T-cell (primary cell): ENCODE measurements around the gene AP2S1. TPM values are rescaled to one million over a fixed set of nuclear protein-coding genes. Genes with fewer than 3 reads are reported as not detected.
"Not testable (repeated sequence)": the region's sequence is repeated elsewhere in the genome, so short reads cannot be mapped to it uniquely, and the experiment has no call there.

Experiments used
- ATAC-seq, 4 experiments: fragments of 200-7000 bp in 3 of 4; fragments of 150-1000 bp in 1 of 4; cut with Tn5 transposase; replicated peaks in 1 of 4; 1 replicate in 3 of 4; 2 replicates in 1 of 4; pipeline ENCODE4 v1.10.0; 2021; ENCODE audit warnings: moderate library complexity in 3 of 4, mild to moderate bottlenecking in 2 of 4, moderate number of reproducible peaks in 1 of 4
- CTCF ChIA-PET, 2 donors: fragments of 300-600 bp; sonication (Branson Sonifier 250); formaldehyde crosslinking; loops; one replicate each; lab custom pipeline; 2022; ENCODE audit warnings: antibody characterized with exemption in 2 of 2; lab: Charles Lee
- POLR2A ChIA-PET, 2 donors: fragments of 300-600 bp; sonication (Branson Sonifier 250); formaldehyde crosslinking; loops; one replicate each; lab custom pipeline; 2022; ENCODE audit warnings: antibody characterized with exemption in 2 of 2; lab: Charles Lee
- DNase-seq, 35 experiments: peaks; one replicate each; pipeline versions ENCODE4 v3.0.0 to v3.0.0-alpha.2; 2013 to 2023
- H3K27ac ChIP-seq: one replicate; pipeline ENCODE4 v1.5.1; 2013; ENCODE audit warnings: low read length
- H3K27me3 ChIP-seq, 2 experiments: replicated peaks in 1 of 2; 1 replicate in 1 of 2; 2 replicates in 1 of 2; pipeline versions ENCODE4 v1.6.1 to v1.7.0; 2013; ENCODE audit warnings: low read length in 1 of 2, mixed read lengths in 1 of 2; ENCODE audit not compliant: control insufficient read depth in 2 of 2, insufficient read depth in 2 of 2; ENCODE audit errors: extremely low read depth in 1 of 2
- H3K36me3 ChIP-seq, 2 donors: 1 replicate in 1 of 2; 2 replicates in 1 of 2; pipeline versions ENCODE4 v1.6.1 to v1.7.0; 2013; ENCODE audit warnings: low read length in 1 of 2; ENCODE audit not compliant: control insufficient read depth in 2 of 2, insufficient read depth in 1 of 2; ENCODE audit errors: extremely low read depth in 1 of 2
- H3K4me1 ChIP-seq, 2 experiments: 1 replicate in 1 of 2; 2 replicates in 1 of 2; pipeline versions ENCODE4 v1.6.1 to v1.7.0; 2013; ENCODE audit warnings: low read length in 2 of 2, mixed read lengths in 1 of 2; ENCODE audit not compliant: insufficient read depth in 2 of 2, control insufficient read depth in 1 of 2; ENCODE audit errors: extremely low read depth in 1 of 2
- H3K4me3 ChIP-seq, 2 donors: 1 replicate in 1 of 2; 2 replicates in 1 of 2; pipeline versions ENCODE4 v1.5.1 to v1.7.0; 2013; ENCODE audit warnings: mild to moderate bottlenecking in 2 of 2, low read length in 1 of 2, moderate library complexity in 1 of 2; ENCODE audit not compliant: control insufficient read depth in 1 of 2; ENCODE audit errors: extremely low read depth in 1 of 2
- H3K9me3 ChIP-seq: 2 replicates; pipeline ENCODE4 v1.7.0; 2013
- H3K27ac Mint-ChIP-seq, 2 donors: one replicate each; pipeline ENCODE4 v1.8.0; 2020 to 2021; ENCODE audit warnings: mild to moderate bottlenecking in 2 of 2, mixed read lengths in 2 of 2
- H3K27me3 Mint-ChIP-seq, 2 donors: one replicate each; pipeline ENCODE4 v1.8.0; 2021 to 2022; ENCODE audit warnings: mixed read lengths in 2 of 2
- H3K36me3 Mint-ChIP-seq: one replicate; pipeline ENCODE4 v1.8.0; 2021; ENCODE audit warnings: mixed read lengths
- H3K4me1 Mint-ChIP-seq, 3 donors: one replicate each; pipeline ENCODE4 v1.8.0; 2020 to 2022; ENCODE audit warnings: mixed read lengths in 3 of 3, mild to moderate bottlenecking in 1 of 3
- H3K4me3 Mint-ChIP-seq, 3 donors: one replicate each; pipeline ENCODE4 v1.8.0; 2020 to 2022; ENCODE audit warnings: mild to moderate bottlenecking in 3 of 3, mixed read lengths in 3 of 3, moderate library complexity in 3 of 3
- H3K9me3 Mint-ChIP-seq, 3 donors: one replicate each; pipeline ENCODE4 v1.8.0; 2020 to 2022; ENCODE audit warnings: mixed read lengths in 3 of 3
- WGBS: methylation state at CpG from one replicate; pipeline ENCODE4 v1.1.5; 2013; ENCODE audit warnings: missing lambda C conversion rate; ENCODE audit not compliant: insufficient coverage; 5-methylcytosine and 5-hydroxymethylcytosine counted together
- total RNA-seq, 35 experiments: library from RNA in 6 of 35; stranded (reverse) in 6 of 35; fragments of 120-200 nt in 1 of 35; gene quantifications; one replicate each; pipeline versions ENCODE4 v1.2.1 to v1.2.4 and lab custom pipeline; 2013 to 2026

The AP2S1 gene
- total RNA-seq, 5 donors from 2014 or later (not counting 1 experiment from before 2014, with no cell fraction given): 36.6 to 51.5 (median 49.1) TPM

DNA sequence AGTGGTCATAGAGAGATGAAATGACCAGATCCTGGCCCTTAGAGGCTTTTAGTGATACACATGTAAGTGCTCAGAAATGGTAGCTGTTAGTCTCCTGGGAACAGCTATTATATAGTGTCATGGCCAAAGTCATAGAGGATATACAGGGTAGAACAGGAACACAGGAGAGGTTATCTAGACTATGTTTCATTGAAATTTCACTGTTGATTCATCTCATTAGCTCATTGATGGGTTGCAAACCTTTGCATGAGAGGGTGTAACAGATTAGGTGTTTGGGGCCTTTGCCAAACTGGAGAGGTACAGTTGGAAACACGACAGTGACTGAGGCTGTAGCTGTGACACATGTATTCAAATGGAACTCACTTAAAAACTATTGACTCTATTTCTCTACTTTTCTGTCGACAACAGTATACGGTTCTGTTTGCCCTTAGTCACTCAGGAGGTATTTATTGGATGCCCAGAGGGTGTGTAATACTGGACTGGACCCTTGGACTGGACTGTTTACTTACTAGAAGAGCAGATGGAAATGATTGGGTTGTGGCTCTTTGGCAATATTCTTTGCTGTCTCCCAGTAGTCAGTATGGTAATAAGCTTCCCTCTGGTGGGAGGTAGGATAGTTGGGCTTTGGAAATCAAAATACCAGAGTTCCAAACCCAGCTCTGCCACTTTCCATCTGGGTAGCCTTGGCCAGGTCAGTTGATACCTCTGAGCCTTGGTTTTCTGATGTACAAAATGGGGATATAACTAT, 40.0 kb upstream of the AP2S1 start:
- ATAC-seq: no peak
- no peak for DNase-seq

DNA sequence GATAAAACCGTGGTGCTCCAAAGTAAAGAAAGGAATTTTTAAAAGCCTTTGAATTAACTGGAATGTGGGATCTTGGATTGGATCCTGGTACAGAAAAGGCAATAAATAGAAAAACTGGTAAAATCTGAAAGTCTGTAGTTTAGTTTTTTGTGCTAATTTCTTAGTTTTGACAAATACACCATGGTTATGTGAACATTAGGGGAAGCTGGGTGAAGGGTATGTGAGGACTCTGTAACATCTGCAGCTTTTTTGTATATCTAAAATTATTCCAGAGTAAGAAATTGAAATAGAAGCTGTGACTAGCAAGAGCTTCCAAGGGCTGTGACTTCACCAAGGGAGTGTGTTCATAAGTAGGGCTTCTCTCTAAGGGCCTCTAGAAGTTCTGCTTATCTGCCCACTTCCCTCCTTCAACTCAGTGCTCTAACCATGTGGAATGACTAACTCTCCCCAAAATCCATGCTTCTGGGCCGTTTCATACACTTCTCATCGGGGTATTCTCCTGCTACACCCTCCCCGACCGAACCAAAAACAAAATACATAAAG, 36.7 kb upstream of the AP2S1 start:
- WGBS: 98% methylated on average over 4 of the region's 5 CpGs
- ChIA-PET CTCF (no interaction called here), POLR2A (no interaction called here)
- Histone ChIP-seq H3K27me3 (no peaks in the 10 kb centered on the region), H3K4me3 (no peak overlapping the region), H3K4me1 (no peaks in the 10 kb centered on the region), H3K36me3 (no peaks in the 10 kb centered on the region), H3K27ac (no peak overlapping the region), H3K9me3 (no peaks in the 10 kb centered on the region)
- Mint-ChIP-seq H3K4me1 (peaks cover 38 to 54% (median 49%) of the 10 kb centered on the region in 3 donors), H3K36me3 (peaks cover 13% of the 10 kb centered on the region), H3K27me3 (no peaks in the 10 kb centered on the region), H3K9me3 (no peaks in the 10 kb centered on the region), H3K4me3 (no peak overlapping the region), H3K27ac (no peak overlapping the region)
- no peak for ATAC-seq
- no peak for DNase-seq

More for the DNA sequence above, 40.0 kb upstream of the AP2S1 start:
- ChIA-PET CTCF (interaction anchor here in 1 of 2 donors (0.6 kb wide), 1 partner anchor 134 kb away, joined by 7 read pairs; no protein-coding TSS in a partner anchor), POLR2A (interaction anchor here in 1 of 2 donors (0.5 kb wide), 1 partner anchor 51 kb away, joined by 9 read pairs; no protein-coding TSS in a partner anchor)
- Mint-ChIP-seq H3K4me1 (peaks cover 50 to 64% (median 60%) of the 10 kb centered on the region in 3 donors), H3K27me3 (no peaks in the 10 kb centered on the region), H3K4me3 (no peak overlapping the region), H3K9me3 (no peaks in the 10 kb centered on the region), H3K36me3 (peaks cover 18% of the 10 kb centered on the region), H3K27ac (no peak overlapping the region)
- H3K4me3 ChIP-seq: no peak overlapping the region
- H3K27ac ChIP-seq: no peak overlapping the region
- no peaks in the 10 kb centered on the region for H3K4me1 ChIP-seq
- H3K36me3 ChIP-seq: no peaks in the 10 kb centered on the region
- no peaks in the 10 kb centered on the region for H3K27me3 ChIP-seq
- no peaks in the 10 kb centered on the region for H3K9me3 ChIP-seq
- WGBS: no CpG with 5 or more reads among the region's 3 CpGs

DNA sequence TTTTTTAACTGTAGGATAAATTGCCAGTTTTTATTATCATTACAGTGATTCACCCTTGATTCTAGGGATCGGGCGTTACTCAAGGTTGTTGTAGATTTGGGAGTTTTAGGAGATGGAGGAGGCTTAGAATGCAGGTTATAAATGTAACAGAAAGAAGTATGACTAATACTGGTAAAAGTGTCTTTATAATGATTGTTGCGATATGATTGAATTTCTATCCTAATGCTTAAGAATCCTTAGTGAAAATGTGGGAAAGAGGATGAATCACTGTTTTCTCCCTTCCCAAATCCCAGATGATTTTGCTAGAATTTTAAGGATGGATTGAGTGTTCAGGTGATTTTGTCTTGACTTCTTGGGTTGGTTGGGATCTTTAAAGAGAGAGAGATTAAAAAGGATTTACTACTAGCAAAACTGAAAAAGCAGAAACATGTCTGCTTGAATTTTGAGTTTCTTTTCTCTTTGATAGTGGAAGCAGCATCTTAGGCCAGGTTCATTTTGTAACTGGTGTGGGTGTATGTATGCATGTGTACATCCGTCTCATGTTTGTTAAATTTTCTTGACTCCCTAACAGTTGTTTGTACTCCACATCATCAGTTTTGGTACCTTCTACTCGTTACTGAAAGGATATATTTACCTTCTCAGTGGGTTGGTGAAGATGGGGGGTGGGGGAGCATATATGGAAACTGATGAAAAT, 36.0 kb upstream of the AP2S1 start:
- no peak overlapping the region for H3K27ac Mint-ChIP-seq
- no peaks in the 10 kb centered on the region for H3K27me3 Mint-ChIP-seq
- Histone ChIP-seq H3K27me3 (no peaks in the 10 kb centered on the region), H3K27ac (no peak overlapping the region), H3K36me3 (no peaks in the 10 kb centered on the region), H3K9me3 (no peaks in the 10 kb centered on the region), H3K4me3 (no peak overlapping the region), H3K4me1 (no peaks in the 10 kb centered on the region)
- 69% methylated on average over 2 of the region's 5 CpGs for WGBS
- peaks cover 13% of the 10 kb centered on the region for H3K36me3 Mint-ChIP-seq
- H3K4me3 Mint-ChIP-seq: no peak overlapping the region
- no peak for ATAC-seq
- CTCF ChIA-PET: interaction anchor here in 1 of 2 donors (0.5 to 0.6 kb wide), 2 partner anchors 8 to 70 kb away, joined by 3 to 4 read pairs; no protein-coding TSS in a partner anchor
- DNase-seq: no peak
- POLR2A ChIA-PET: no interaction called here
- H3K4me1 Mint-ChIP-seq: peaks cover 35 to 56% (median 49%) of the 10 kb centered on the region in 3 donors
- no peaks in the 10 kb centered on the region for H3K9me3 Mint-ChIP-seq

DNA sequence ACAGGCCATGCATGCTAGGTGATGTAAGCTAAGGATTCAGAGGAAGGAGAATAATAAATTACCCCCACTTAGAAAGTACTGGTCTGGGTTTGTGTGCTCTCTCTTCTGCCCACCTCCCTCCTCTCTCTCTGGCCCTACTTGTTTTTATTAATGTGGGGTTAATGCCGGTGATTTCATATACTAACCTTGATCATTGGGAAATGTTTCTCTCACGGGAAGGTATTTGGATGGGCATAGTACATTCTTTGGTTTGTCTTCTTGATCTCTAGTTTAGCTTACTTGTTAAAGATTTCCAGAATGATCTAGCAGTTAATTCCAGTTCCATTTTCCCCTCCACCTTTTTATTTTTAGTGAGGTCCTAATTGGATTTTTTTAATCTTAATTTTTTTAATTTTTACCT, 34.8 kb upstream of the AP2S1 start:
- H3K9me3 Mint-ChIP-seq: no peaks in the 10 kb centered on the region
- WGBS: no CpG with 5 or more reads among the region's 2 CpGs
- Histone ChIP-seq H3K27me3 (no peaks in the 10 kb centered on the region), H3K4me3 (no peak overlapping the region), H3K4me1 (no peaks in the 10 kb centered on the region), H3K27ac (no peak overlapping the region), H3K9me3 (no peaks in the 10 kb centered on the region), H3K36me3 (no peaks in the 10 kb centered on the region)
- peaks cover 13% of the 10 kb centered on the region for H3K36me3 Mint-ChIP-seq
- no peak for ATAC-seq
- H3K4me1 Mint-ChIP-seq: peaks cover 27 to 51% (median 41%) of the 10 kb centered on the region in 3 donors
- no peak for DNase-seq
- H3K27ac Mint-ChIP-seq: no peak overlapping the region
- POLR2A ChIA-PET: no interaction called here
- no peak overlapping the region for H3K4me3 Mint-ChIP-seq
- CTCF ChIA-PET: interaction anchor here in 1 of 2 donors (0.9 to 1.1 kb wide), 3 partner anchors 23 to 243 kb away, joined by 3 to 4 read pairs (median 3); no protein-coding TSS in a partner anchor
- no peaks in the 10 kb centered on the region for H3K27me3 Mint-ChIP-seq

DNA sequence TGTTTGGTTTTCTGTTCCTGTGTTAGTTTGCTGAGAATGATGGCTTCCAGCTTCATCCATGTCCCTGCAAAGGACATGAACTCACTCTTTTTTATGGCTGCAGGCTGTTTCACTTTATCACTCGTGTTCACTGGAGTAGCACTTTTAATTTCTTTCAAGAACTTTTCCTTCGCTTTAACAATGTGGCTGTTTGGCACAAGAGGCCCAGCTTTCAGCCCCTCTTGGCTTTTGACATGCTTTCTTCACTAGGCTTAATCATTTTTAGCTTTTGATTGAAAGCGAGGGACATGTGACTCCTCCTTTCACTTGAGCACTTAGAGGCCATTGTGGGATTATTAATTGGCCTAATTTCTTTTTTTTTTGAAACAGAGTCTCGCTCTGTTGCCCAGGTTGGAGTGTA, 32.1 kb upstream of the AP2S1 start:
- H3K27ac ChIP-seq, H3K27me3 Mint-ChIP-seq, H3K27ac Mint-ChIP-seq, H3K9me3 ChIP-seq, ATAC-seq, DNase-seq, H3K27me3 ChIP-seq, POLR2A ChIA-PET, H3K4me1 ChIP-seq, H3K9me3 Mint-ChIP-seq, H3K36me3 ChIP-seq, H3K4me3 ChIP-seq, H3K4me3 Mint-ChIP-seq: not testable (repeated sequence)
- CTCF ChIA-PET: interaction anchor here in 1 of 2 donors (1.1 kb wide), 1 partner anchor 45 kb away, joined by 3 read pairs; no protein-coding TSS in a partner anchor
- 100% methylated on average over 2 of the region's 4 CpGs for whole genome bisulfite sequencing
- peaks cover 21 to 43% (median 38%) of the 10 kb centered on the region in 3 donors for H3K4me1 Mint-ChIP-seq
- peaks cover 18% of the 10 kb centered on the region for H3K36me3 Mint-ChIP-seq

DNA sequence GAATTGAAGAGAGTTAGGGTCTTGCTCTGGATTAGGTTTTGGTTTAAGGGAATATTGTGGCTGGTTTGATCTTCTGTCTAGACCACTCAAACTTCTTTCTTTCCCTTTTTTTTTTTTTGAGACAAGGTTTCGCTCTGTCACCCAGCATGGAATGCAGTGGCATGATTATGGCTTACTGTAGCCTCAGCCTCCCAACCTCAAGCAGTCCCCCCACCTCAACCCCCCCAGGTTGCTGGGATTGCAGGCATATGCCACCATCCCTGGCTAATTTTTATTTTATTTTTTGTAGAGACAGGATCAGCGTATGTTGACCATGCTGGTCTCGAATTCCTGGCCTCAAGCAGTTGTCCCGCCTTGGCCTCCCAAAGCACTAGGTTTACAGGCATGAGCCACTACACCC, 31.4 kb upstream of the AP2S1 start:
- POLR2A ChIA-PET: no interaction called here
- DNase-seq: no peak
- no CpG with 5 or more reads among the region's 4 CpGs for WGBS

More for the DNA sequence above, 31.4 kb upstream of the AP2S1 start:
- H3K4me1 Mint-ChIP-seq: peaks cover 14 to 38% (median 35%) of the 10 kb centered on the region in 3 donors
- Histone ChIP-seq H3K4me3 (no peak overlapping the region), H3K27me3 (no peaks in the 10 kb centered on the region), H3K9me3 (no peaks in the 10 kb centered on the region), H3K36me3 (no peaks in the 10 kb centered on the region), H3K4me1 (peaks cover 0 to 4% of the 10 kb centered on the region in 2 experiments), H3K27ac (no peak overlapping the region)
- no peaks in the 10 kb centered on the region for H3K27me3 Mint-ChIP-seq
- H3K27ac Mint-ChIP-seq: no peak overlapping the region
- no peak overlapping the region for H3K4me3 Mint-ChIP-seq
- H3K36me3 Mint-ChIP-seq: peaks cover 14% of the 10 kb centered on the region
- no peak for ATAC-seq
- no peaks in the 10 kb centered on the region for H3K9me3 Mint-ChIP-seq
- CTCF ChIA-PET: no interaction called here
